T-helper 17 cell (primary cell): ENCODE measurements around the gene GPD1L. TPM values are rescaled to one million over a fixed set of nuclear protein-coding genes. Genes with fewer than 3 reads are reported as not detected.
A peak's percentile ranks its signal among the peaks of the same experiment; 100 is the strongest.

Experiments used
- ATAC-seq: fragments of 150-1000 bp; cut with Tn5 transposase; 2 replicates; pipeline ENCODE4 v1.10.0; 2021; ENCODE audit warnings: mild to moderate bottlenecking, moderate library complexity
- DNase-seq, 3 donors: peaks; one replicate each; pipeline versions ENCODE4 v3.0.0 to v3.0.0-alpha.2; 2020 to 2021
- H3K9me3 ChIP-seq: one replicate; pipeline ENCODE4 v1.7.0; 2013; ENCODE audit warnings: low read length, mild to moderate bottlenecking; ENCODE audit not compliant: control insufficient read depth, poor library complexity, severe bottlenecking
- H3K27ac Mint-ChIP-seq: one replicate; pipeline ENCODE4 v1.8.0; 2022; ENCODE audit warnings: mild to moderate bottlenecking, moderate library complexity, mixed read lengths
- H3K27me3 Mint-ChIP-seq: one replicate; pipeline ENCODE4 v1.8.0; 2022; ENCODE audit warnings: mixed read lengths
- H3K36me3 Mint-ChIP-seq: one replicate; pipeline ENCODE4 v1.8.0; 2022; ENCODE audit warnings: low read depth, mixed read lengths
- H3K4me1 Mint-ChIP-seq: one replicate; pipeline ENCODE4 v1.8.0; 2022; ENCODE audit warnings: mild to moderate bottlenecking, mixed read lengths
- H3K4me3 Mint-ChIP-seq: one replicate; pipeline ENCODE4 v1.8.0; 2022; ENCODE audit warnings: mild to moderate bottlenecking, moderate library complexity, mixed read lengths
- total RNA-seq, 4 donors: library from RNA in 2 of 4; stranded (reverse) in 2 of 4; gene quantifications; one replicate each; pipeline ENCODE4 v1.2.3 and lab custom pipeline; 2022 to 2026

Gene GPD1L
- total RNA-seq, 2 donors from 2014 or later: 24.1 to 32.6 TPM

DNA sequence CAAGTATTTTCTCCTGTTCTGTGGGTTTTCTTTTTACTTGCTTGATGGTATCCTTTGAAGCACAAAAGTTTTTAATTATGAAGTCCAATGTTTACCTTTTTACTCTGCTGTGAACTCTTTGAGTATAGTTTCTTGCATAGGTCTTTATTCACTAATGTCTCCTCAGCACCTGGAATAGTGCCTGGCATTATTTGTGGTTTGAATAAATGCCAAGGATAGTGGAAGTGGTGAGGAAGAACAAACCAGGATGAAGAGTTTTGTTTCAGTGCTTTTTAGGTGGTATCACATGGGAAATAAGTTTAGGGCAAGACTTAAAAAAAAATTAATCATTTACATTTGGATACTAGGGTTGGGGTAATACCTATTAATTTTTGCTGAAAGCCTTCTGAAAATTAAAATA is 25.7 kb downstream of the GPD1L start:
- H3K36me3 Mint-ChIP-seq: peaks cover 6% of the 10 kb centered on the region

DNA sequence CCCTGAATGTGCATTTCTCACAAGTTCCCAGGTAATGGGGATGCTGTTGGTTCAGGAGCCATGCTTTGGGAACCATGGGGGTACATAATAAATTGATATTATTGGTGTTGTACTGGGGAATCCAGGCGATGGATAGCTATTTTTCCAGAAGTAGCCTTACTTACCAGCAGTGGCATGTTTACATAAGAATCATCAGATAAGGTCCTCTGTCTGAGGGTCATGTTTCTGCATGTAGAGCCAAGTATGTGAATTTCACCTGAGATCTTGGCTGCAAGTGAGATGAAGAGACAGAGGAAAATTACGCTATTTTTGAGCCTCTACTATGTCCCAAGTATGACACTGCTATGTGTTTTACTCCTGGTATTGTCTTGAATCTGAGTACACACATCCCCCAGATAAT is 26.3 kb downstream of the GPD1L start:
- no peaks in the 10 kb centered on the region for H3K27me3 Mint-ChIP-seq
- H3K4me3 Mint-ChIP-seq: no peak overlapping the region
- H3K9me3 ChIP-seq: no peaks in the 10 kb centered on the region
- H3K27ac Mint-ChIP-seq: no peak overlapping the region
- no peak for ATAC-seq
- peaks cover 19% of the 10 kb centered on the region for H3K4me1 Mint-ChIP-seq
- no peak for DNase-seq
- peaks cover 6% of the 10 kb centered on the region for H3K36me3 Mint-ChIP-seq

More for the DNA sequence above, 25.7 kb downstream of the GPD1L start:
- Mint-ChIP-seq H3K4me3 (no peak overlapping the region), H3K27ac (no peak overlapping the region), H3K4me1 (peaks cover 16% of the 10 kb centered on the region), H3K27me3 (no peaks in the 10 kb centered on the region)
- DNase-seq (no peak), ATAC-seq (no peak)
- H3K9me3 ChIP-seq: no peaks in the 10 kb centered on the region

DNA sequence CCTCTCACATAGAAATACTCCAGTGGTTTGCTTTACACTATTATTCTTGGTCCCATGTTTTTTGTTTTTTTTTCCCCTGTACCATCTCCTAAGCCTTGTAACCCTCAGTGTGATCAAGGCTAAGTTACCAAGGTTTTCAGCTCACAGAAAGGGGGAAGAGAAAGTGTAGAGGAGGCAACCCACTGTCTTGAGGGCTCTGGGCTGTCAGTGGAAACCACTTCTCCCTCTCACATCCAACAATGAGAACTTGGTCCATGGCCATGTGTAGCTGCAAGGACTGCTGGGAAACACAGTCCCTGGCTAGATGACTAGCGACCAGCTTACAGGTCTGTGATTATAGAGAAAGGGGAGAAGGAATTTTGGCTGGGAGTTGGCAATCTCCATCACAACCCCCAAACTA is 30.3 kb downstream of the GPD1L start:
- DNase-seq (no peak), ATAC-seq (no peak)
- no peak overlapping the region for H3K4me3 Mint-ChIP-seq
- H3K36me3 Mint-ChIP-seq: no peaks in the 10 kb centered on the region
- no peak overlapping the region for H3K27ac Mint-ChIP-seq
- peaks cover 22% of the 10 kb centered on the region for H3K4me1 Mint-ChIP-seq
- H3K9me3 ChIP-seq: no peaks in the 10 kb centered on the region
- H3K27me3 Mint-ChIP-seq: no peaks in the 10 kb centered on the region

DNA sequence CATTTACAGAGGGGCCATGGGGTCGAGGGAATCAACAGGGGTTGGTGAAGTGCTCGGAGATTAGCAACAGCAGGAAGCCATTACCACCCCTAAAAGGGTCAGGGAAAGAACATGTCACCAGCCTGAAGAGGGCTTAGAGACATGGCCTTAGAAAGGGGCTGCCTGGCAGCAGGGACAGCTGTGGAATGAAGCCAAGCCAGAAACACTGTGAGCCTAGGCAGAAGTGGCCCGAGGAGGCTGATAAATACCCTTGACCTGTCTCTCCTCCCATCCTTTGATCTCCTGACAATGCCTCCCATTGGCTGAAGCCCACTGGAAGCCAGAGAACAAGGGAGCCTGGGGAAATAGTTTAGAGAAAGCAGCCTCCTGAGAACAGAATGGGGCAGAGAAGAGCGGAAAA is 31.4 kb downstream of the GPD1L start:
- Mint-ChIP-seq H3K4me3 (peak overlapping the region; percentile 80), H3K27ac (peak overlapping the region; percentile 47), H3K36me3 (no peaks in the 10 kb centered on the region), H3K27me3 (no peaks in the 10 kb centered on the region), H3K4me1 (peaks cover 22% of the 10 kb centered on the region)
- no peaks in the 10 kb centered on the region for H3K9me3 ChIP-seq
- DNase-seq: no peak
- ATAC-seq: no peak

DNA sequence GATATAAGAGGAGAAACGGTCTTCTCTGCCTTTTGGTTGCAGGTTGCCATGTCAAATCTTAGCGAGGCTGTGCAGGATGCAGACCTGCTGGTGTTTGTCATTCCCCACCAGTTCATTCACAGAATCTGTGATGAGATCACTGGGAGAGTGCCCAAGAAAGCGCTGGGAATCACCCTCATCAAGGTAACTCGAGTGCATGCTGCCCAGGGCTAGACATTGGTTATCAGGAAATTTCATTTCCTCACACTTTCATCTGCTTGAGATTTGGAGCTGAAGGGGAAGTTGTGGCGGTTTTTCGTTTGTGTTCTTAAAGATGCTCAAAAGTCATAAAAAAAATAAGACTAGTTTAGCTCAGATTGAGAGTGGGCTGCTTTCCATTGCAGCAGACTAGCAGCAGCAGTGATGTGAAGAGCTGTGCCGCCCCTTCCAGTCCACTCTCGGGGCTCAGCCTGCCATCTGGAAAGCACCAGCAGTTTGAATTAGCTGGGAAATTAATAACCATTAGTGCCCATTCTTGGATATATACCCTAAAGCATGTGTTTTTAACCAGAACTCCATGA is 32.2 kb downstream of the GPD1L start:
- peak overlapping the region; percentile 80 for H3K4me3 Mint-ChIP-seq
- H3K27ac Mint-ChIP-seq: no peak overlapping the region
- DNase-seq: no peak

DNA sequence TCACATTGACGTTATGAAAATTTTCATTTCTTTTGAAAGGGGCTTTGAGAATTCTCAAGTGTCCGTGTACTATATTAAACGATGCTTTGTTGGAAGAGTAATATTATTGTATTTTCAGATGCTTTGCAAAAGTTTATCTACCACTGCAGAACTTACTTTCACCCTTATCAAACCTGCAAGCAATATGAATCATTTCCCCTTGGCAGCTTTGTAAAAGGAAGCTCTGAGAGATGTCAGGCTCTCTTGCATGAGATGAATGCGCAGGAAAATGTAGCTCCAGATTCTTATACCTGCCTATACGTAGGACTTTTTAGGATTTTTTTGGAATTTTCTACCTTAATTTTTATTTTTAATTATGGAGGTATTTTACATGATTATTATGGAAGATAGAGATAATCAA is 34.5 kb downstream of the GPD1L start:
- ATAC-seq (no peak), DNase-seq (no peak)
- H3K27me3 Mint-ChIP-seq: no peaks in the 10 kb centered on the region
- H3K9me3 ChIP-seq: no peaks in the 10 kb centered on the region
- no peaks in the 10 kb centered on the region for H3K36me3 Mint-ChIP-seq
- H3K4me3 Mint-ChIP-seq: no peak overlapping the region
- H3K27ac Mint-ChIP-seq: no peak overlapping the region
- H3K4me1 Mint-ChIP-seq: peaks cover 20% of the 10 kb centered on the region

More for the DNA sequence above, 32.2 kb downstream of the GPD1L start:
- peaks cover 23% of the 10 kb centered on the region for H3K4me1 Mint-ChIP-seq
- peak; percentile 63 for ATAC-seq
- no peaks in the 10 kb centered on the region for H3K9me3 ChIP-seq
- H3K27me3 Mint-ChIP-seq: no peaks in the 10 kb centered on the region
- H3K36me3 Mint-ChIP-seq: no peaks in the 10 kb centered on the region

DNA sequence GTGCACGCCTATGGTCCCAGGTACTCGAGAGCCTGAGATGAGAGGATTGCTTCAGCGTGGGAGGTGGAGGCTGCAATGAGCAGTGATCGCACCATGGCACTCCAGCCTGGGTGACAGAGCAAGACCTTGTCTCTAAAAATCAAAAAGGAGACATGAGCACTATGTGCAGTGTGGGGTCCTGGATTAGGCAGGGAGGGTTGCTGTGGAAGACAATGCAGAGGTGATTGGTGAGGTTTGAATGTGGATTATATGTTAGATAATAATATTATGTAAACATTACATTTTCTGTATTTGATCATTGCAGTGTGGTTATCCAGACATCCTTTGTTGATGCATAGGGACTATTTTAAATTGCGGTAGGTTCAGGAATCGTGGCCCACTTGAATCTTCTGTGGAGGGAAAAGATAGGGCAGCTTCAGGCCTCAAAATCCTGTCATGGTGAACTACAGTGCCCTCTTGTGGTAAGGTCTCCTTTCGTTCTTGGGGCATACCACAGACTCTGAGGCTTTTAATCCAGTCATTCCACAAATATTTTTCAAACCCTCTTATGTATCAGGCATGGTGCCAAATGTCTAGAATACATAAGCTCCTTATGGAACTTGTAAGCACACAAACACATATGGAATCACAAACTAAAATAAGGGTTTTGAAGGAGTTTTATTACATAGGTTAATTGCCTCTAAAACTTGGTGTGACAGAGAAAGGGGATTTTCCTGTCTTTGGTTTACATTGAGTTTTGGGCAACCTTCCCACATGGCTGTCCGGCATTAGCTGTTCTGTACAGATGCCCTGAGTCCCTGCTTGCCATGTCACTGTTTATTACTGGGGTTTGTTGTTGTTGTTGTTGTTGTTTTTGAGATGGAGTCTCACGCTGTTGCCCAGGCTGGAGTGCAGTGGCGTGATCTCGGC is 37.7 kb downstream of the GPD1L start:
- no peaks in the 10 kb centered on the region for H3K9me3 ChIP-seq
- H3K36me3 Mint-ChIP-seq: no peaks in the 10 kb centered on the region
- DNase-seq (peak in 1 of 3 donors; percentile 26), ATAC-seq (peak; percentile 63)
- H3K27me3 Mint-ChIP-seq: no peaks in the 10 kb centered on the region
- peaks cover 5% of the 10 kb centered on the region for H3K4me1 Mint-ChIP-seq
- H3K4me3 Mint-ChIP-seq: no peak overlapping the region
- H3K27ac Mint-ChIP-seq: no peak overlapping the region

DNA sequence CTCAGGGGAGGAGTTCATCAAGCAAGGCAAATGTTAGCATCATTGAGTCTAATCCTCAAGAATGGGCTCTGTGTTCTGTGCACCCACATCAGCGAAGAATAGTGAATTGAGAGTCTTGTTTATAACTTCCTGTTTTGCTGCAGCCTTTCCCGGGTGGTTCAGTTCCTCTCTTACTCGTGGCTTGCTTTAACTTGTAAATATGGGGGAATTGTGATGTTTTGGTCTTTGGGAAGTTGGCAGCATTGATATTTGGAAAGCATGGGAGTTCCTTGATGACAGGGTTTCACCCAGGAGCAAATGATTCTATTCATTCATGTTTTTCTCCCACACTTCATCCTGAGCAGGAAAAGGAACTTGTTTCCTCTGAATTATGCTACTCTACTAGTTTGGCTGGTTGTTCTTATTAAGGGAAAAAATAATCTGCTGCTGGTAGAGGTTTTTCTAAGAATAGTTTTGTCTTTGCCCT is 40.4 kb downstream of the GPD1L start:
- DNase-seq: no peak

DNA sequence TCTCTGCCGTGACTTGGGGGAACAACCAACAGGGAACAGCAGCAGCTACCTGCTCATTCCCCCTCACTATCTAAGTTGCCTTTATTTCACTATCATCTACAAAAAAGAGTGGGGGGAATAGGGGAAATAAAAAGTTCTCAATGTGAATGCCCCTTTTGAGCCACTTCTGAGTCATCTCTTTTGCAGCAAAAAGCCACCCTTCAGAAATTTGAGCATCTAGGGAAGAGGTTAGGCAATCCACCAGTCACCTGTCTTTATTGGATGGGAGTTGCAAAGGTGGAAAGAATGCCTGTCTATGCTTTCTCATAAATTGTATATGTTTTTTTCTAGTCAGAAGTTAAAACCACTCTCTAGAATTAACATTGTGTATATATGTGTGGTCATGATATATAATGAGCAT is 41.1 kb downstream of the GPD1L start:
- H3K4me3 Mint-ChIP-seq: no peak overlapping the region
- H3K27me3 Mint-ChIP-seq: no peaks in the 10 kb centered on the region
- no peaks in the 10 kb centered on the region for H3K9me3 ChIP-seq
- H3K27ac Mint-ChIP-seq: peak overlapping the region; percentile 83
- peaks cover 5% of the 10 kb centered on the region for H3K36me3 Mint-ChIP-seq
- ATAC-seq (no peak), DNase-seq (no peak)
- H3K4me1 Mint-ChIP-seq: peaks cover 5% of the 10 kb centered on the region

More for the DNA sequence above, 40.4 kb downstream of the GPD1L start:
- no peaks in the 10 kb centered on the region for H3K27me3 Mint-ChIP-seq
- no peaks in the 10 kb centered on the region for H3K9me3 ChIP-seq
- ATAC-seq: no peak
- peaks cover 5% of the 10 kb centered on the region for H3K36me3 Mint-ChIP-seq
- H3K4me1 Mint-ChIP-seq: peaks cover 5% of the 10 kb centered on the region
- peak overlapping the region; percentile 72 for H3K27ac Mint-ChIP-seq
- H3K4me3 Mint-ChIP-seq: no peak overlapping the region

DNA sequence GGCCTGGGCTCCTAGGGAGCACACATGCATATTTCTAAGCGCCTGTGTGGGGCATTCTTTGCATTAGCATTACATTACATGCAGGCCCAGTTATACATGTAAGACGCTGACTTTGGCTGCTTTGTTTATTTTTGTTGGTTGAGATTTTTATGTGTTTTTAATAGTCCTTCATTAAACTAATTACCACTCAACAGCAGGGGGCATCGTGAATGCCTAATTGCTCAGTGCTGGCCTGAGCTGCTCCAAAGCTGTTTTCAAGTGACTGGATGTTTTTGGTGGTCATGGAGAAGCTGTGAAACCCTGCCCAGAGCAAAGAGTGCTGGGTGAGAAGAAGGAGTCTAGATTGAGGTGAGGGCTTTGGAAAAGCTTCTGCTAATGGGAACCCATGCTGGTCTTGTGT is 41.5 kb downstream of the GPD1L start:
- H3K27me3 Mint-ChIP-seq: no peaks in the 10 kb centered on the region
- H3K27ac Mint-ChIP-seq: peak overlapping the region; percentile 83
- ATAC-seq: no peak
- no peak overlapping the region for H3K4me3 Mint-ChIP-seq
- H3K4me1 Mint-ChIP-seq: peaks cover 5% of the 10 kb centered on the region
- peaks cover 5% of the 10 kb centered on the region for H3K36me3 Mint-ChIP-seq
- H3K9me3 ChIP-seq: no peaks in the 10 kb centered on the region
- DNase-seq: no peak

DNA sequence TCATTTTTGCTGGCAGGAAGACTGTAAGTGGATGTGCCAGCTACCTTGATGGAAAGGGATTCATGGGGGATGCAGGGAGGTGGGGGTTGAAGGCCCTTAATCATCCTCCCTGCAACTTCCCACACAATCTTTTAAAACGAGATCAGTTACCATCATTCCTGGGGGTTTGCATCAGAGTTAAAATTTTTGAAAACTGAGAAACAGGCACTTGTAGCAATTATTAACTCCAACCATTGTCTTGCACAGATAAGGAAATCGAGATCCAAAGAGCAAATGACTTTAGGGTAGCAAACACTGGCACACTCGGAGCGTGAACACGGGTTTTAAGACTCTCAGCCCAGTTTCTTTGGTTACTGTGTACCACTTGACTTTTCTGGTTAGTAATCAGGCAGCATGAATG is 41.9 kb downstream of the GPD1L start:
- Mint-ChIP-seq H3K27me3 (no peaks in the 10 kb centered on the region), H3K36me3 (peaks cover 5% of the 10 kb centered on the region), H3K4me1 (peaks cover 5% of the 10 kb centered on the region), H3K27ac (peak overlapping the region; percentile 83), H3K4me3 (no peak overlapping the region)
- ATAC-seq (no peak), DNase-seq (no peak)
- H3K9me3 ChIP-seq: no peaks in the 10 kb centered on the region

DNA sequence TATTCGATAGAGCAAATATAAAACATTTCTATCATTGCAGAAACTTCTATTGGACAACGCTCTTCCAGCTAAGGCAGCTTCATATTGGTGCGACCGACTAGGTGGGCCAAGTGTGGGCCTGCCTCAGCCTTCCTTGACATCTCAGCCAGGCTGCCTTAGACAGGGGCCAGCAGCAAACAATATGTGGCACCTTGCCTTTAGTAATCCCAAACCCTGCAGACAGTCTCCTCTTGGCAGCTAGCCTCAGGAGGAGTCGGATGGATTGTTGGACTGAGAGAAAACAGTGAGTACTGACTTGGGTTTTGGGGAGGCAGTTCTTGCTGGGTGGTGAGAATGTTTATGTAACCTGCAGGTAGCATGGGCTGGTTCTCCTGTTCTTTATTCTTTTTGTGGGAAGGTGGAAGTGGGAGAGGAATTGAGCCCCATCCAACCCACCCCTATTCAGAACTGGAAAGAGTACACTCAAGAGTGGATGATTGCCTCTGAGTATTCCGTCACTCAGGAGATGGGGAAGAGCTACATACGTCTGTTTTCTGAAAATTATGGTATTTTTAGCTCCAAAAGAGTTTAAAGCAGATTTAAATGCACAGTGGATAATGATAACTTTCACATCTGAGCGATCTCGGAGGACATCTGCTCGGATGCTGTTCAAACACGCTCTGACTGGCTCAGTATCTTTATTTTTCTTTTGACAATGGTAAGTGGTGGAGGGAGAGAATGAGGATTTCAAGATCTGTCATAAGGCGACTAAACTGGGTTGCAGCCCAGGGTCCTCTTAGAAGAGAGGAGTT is 47.2 kb downstream of the GPD1L start:
- ATAC-seq (no peak), DNase-seq (no peak)
- H3K4me3 Mint-ChIP-seq: no peak overlapping the region
- H3K36me3 Mint-ChIP-seq: peaks cover 8% of the 10 kb centered on the region
- peaks cover 9% of the 10 kb centered on the region for H3K4me1 Mint-ChIP-seq
- no peaks in the 10 kb centered on the region for H3K9me3 ChIP-seq
- H3K27ac Mint-ChIP-seq: peak overlapping the region; percentile 67
- no peaks in the 10 kb centered on the region for H3K27me3 Mint-ChIP-seq

DNA sequence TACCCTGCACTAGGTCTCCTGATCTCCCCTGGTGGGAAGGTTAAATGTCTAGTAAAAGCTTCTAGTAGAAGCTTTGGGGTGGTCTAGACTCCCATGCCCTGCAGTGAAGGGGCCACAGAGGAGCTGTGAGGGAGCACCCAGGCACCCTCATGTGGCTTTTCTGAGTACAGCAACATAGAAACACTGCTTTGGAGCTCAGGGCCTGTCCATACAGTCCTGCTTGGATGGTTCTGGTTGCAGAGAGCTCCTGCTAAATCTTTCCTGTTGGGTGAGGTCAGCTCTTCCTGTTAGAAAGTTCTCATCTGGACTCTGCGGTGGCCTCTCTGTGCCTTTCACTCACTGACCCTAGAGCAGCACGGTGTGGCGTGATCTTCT is 47.8 kb downstream of the GPD1L start:
- H3K27ac Mint-ChIP-seq: peak overlapping the region; percentile 67
- DNase-seq (no peak), ATAC-seq (no peak)
- no peaks in the 10 kb centered on the region for H3K9me3 ChIP-seq
- H3K36me3 Mint-ChIP-seq: peaks cover 9% of the 10 kb centered on the region
- peaks cover 9% of the 10 kb centered on the region for H3K4me1 Mint-ChIP-seq
- no peak overlapping the region for H3K4me3 Mint-ChIP-seq
- no peaks in the 10 kb centered on the region for H3K27me3 Mint-ChIP-seq
